CD4-positive, alpha-beta memory T cell (primary cell): ENCODE data around the gene MICA. TPM values are rescaled to one million over a fixed set of nuclear protein-coding genes. Genes with fewer than 3 reads are reported as not detected.
A peak's percentile ranks its signal among the peaks of the same experiment; 100 is the strongest.
"Not testable (repeated sequence)": the region's sequence is repeated elsewhere in the genome, so short reads cannot be mapped to it uniquely, and the experiment has no call there.

Source experiments
- CTCF ChIA-PET: fragments of 350-600 bp; sonication (Branson Sonifier 250); formaldehyde crosslinking; loops from one replicate; lab custom pipeline; 2021; ENCODE audit warnings: inconsistent platforms; ENCODE audit not compliant: partially characterized antibody; lab: Charles Lee
- POLR2A ChIA-PET: fragments of 350-600 bp; sonication (Branson Sonifier 250); formaldehyde crosslinking; loops from one replicate; lab custom pipeline; 2021; ENCODE audit not compliant: partially characterized antibody; lab: Charles Lee
- DNase-seq, 5 donors: peaks; one replicate each; pipeline versions ENCODE4 v3.0.0 to v3.0.0-alpha.2; 2020 to 2022; ENCODE audit warnings: mixed read lengths in 1 of 5
- H3K27ac ChIP-seq: one replicate; pipeline ENCODE4 v1.7.0; 2013; ENCODE audit warnings: low read depth, low read length
- H3K27me3 ChIP-seq: 2 replicates; pipeline ENCODE4 v1.7.0; 2013; ENCODE audit warnings: mild to moderate bottlenecking, low read length, moderate library complexity; ENCODE audit not compliant: insufficient read depth
- H3K36me3 ChIP-seq: 2 replicates; pipeline ENCODE4 v1.7.0; 2013; ENCODE audit warnings: mild to moderate bottlenecking, low read length, moderate library complexity; ENCODE audit not compliant: insufficient read depth
- H3K4me1 ChIP-seq: 2 replicates; pipeline ENCODE4 v1.7.0; 2013; ENCODE audit warnings: mild to moderate bottlenecking, low read length, moderate library complexity; ENCODE audit not compliant: insufficient read depth
- H3K4me3 ChIP-seq, 2 donors: one replicate each; pipeline ENCODE4 v1.7.0; 2013; ENCODE audit warnings: low read length in 2 of 2, mild to moderate bottlenecking in 1 of 2
- H3K9me3 ChIP-seq, 2 donors: one replicate each; pipeline ENCODE4 v1.7.0; 2013; ENCODE audit warnings: low read length in 2 of 2, control low read depth in 1 of 2; ENCODE audit not compliant: control insufficient read depth in 1 of 2
- H3K27ac Mint-ChIP-seq, 7 donors: one replicate each; pipeline ENCODE4 v1.8.0; 2020 to 2021; ENCODE audit warnings: mixed read lengths in 7 of 7, mild to moderate bottlenecking in 6 of 7, inconsistent platforms in 3 of 7, moderate library complexity in 3 of 7
- H3K27me3 Mint-ChIP-seq, 2 donors: one replicate each; pipeline ENCODE4 v1.8.0; 2020 to 2021; ENCODE audit warnings: mixed read lengths in 2 of 2
- H3K36me3 Mint-ChIP-seq, 2 donors: one replicate each; pipeline ENCODE4 v1.8.0; 2020 to 2021; ENCODE audit warnings: mixed read lengths in 2 of 2, inconsistent platforms in 1 of 2, mild to moderate bottlenecking in 1 of 2
- H3K4me1 Mint-ChIP-seq, 4 donors: one replicate each; pipeline ENCODE4 v1.8.0; 2020 to 2021; ENCODE audit warnings: mixed read lengths in 4 of 4, mild to moderate bottlenecking in 1 of 4
- H3K4me3 Mint-ChIP-seq, 8 donors: one replicate each; pipeline ENCODE4 v1.8.0; 2020 to 2021; ENCODE audit warnings: mixed read lengths in 8 of 8, mild to moderate bottlenecking in 7 of 8, moderate library complexity in 6 of 8, inconsistent platforms in 3 of 8
- H3K9me3 Mint-ChIP-seq, 8 donors: one replicate each; pipeline ENCODE4 v1.8.0; 2020 to 2021; ENCODE audit warnings: mixed read lengths in 8 of 8, mild to moderate bottlenecking in 5 of 8, inconsistent platforms in 3 of 8, moderate library complexity in 1 of 8
- intact Hi-C: fragments of 100-400 bp; cut with micrococcal nuclease; formaldehyde crosslinking; loops from one replicate; pipeline ENCODE4 v1.15.1; 2023
- polyA plus RNA-seq, 2 donors: library from polyadenylated mRNA; unstranded; fragments of 300-500 nt; fragmentation: Illumina TruSeq; gene quantifications; one replicate each; pipeline ENCODE4 v1.2.3, GENCODE V29; 2021
- total RNA-seq, 2 experiments: library from RNA; stranded (reverse); gene quantifications; one replicate each; pipeline ENCODE4 v1.2.3, GENCODE V29; 2021

Gene MICA
- total and polyA plus RNA-seq, 4 experiments from 2014 or later = 3.5 to 21.2 (median 11.9) TPM

DNA sequence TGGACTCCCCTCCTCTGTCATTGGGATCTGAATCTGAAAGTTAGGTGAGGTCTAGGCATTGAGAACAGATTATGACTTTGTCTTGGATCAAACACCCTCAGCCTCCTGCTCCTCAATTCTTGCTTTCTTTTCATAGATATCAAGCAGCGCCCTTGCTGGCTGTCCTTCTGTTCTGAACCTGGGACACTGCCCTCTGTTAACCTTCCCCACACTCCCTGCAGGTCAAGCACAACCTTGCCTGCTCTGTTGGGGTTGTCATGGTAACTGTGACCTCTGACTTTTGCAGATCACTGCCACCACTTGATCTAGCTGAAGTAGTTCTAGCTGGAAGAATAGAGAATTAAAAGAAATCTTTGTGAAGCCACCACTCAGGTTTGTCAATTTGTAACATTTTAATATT lies 16.4 kb upstream of the MICA start:
- intact Hi-C loops = loop anchor here (5.0 kb wide), 1 partner anchor 250 kb away; the partner anchor contains the start of gene PSORS1C2
- Histone ChIP-seq H3K4me3 (no peak overlapping the region), H3K4me1 (no peaks in the 10 kb centered on the region), H3K27me3 (no peaks in the 10 kb centered on the region), H3K27ac (no peak overlapping the region), H3K36me3 (no peaks in the 10 kb centered on the region), H3K9me3 (no peaks in the 10 kb centered on the region)
- H3K27me3 Mint-ChIP-seq = no peaks in the 10 kb centered on the region
- CTCF ChIA-PET = no interaction called here
- H3K4me1 Mint-ChIP-seq = no peaks in the 10 kb centered on the region
- no peaks in the 10 kb centered on the region for H3K9me3 Mint-ChIP-seq
- no peak overlapping the region for H3K27ac Mint-ChIP-seq
- POLR2A ChIA-PET = no interaction called here
- H3K4me3 Mint-ChIP-seq = no peak overlapping the region
- DNase-seq = no peak
- no peaks in the 10 kb centered on the region for H3K36me3 Mint-ChIP-seq

DNA sequence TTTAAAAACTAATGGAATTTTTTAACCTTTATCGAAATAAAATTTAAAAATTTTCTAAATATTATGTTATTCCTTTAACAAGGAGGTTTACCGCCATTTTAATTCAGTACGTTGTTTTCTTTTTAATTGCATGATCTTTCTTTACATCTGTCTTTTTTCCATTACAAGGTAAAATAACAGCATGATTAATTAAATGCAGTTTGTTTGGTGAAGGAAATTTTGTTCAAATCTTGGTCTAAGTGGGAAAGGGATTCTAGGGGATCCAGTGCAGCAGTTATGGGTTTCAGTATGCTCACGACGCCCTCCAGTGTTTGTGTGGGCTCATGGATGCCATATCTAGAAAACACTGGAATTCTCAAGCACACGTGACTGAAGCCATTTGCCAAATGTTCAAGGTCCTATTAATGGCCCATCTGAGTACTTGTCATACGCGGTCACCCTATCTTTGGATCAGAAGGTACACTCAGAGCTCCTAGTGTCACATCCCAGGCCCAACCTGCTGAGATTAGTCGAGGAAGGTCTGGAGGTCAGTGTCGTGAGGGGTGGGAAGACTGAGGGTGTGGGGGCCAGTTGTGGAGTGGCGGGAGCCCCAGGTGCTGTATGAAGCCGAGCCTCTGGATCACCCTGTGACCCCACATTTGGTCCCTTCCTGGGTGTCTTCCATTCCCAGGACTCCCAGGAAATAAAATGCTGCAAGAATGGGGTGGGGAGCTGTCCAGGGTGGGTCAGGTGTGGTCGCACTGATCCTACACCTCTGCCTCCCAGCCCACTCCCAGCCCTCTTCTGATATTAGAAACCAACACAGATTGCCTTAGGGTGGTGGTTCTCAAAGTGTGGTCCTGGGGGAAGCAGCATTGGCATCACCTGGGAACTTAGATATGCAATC lies 14.2 kb upstream of the MICA start:
- H3K27me3 ChIP-seq, H3K27ac ChIP-seq, H3K4me1 ChIP-seq, H3K4me3 ChIP-seq, H3K4me3 Mint-ChIP-seq, POLR2A ChIA-PET, H3K36me3 ChIP-seq, H3K9me3 Mint-ChIP-seq, DNase-seq, H3K36me3 Mint-ChIP-seq, H3K9me3 ChIP-seq, H3K4me1 Mint-ChIP-seq, H3K27me3 Mint-ChIP-seq, H3K27ac Mint-ChIP-seq, CTCF ChIA-PET: not testable (repeated sequence)
- intact Hi-C loops = loop anchor here (5.0 kb wide), 1 partner anchor 252 kb away; the partner anchor contains the start of gene PSORS1C2

DNA sequence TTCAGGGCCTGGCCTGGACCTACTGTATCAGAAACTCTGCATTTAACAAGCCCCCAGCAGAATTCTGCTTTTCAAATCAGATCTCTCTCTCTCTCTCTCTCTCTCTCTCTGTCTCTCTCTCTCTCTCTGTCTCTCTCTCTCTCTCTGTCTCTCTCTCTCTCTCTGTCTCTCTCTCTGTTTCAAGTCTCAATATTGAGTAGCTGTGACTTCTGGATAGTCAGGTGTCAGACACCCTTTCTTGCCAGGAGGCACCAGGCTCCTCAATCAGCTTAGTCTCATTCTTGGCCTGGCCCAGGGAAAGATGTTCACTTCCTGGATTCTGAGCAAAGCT lies 13.6 kb upstream of the MICA start:
- intact Hi-C loops = loop anchor here (5.0 kb wide), 1 partner anchor 252 kb away; the partner anchor contains the start of gene PSORS1C2
- not testable (repeated sequence) for H3K27ac Mint-ChIP-seq

DNA sequence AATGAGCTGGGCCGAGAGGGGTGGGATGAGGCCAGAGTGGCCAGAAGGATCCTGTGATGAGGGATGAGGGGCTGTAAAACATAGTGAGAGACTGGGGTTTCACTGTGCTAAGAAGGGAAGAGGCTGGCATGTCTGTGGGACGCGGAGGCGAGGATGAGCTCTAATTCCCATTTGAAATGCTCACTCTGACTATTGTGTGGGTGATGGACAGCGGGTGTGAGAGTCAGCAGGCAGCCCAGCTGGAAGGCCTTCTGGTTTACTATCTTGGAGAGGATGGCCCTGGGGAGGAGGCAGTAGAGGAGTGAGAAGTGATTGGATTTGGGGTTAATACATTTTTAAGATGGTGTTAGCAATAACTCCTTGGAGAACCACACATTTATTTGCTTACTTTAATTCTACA lies 9.5 kb upstream of the MICA start:
- peak overlapping the region in 1 of 7 donors; percentile 63 for H3K27ac Mint-ChIP-seq
- no peaks in the 10 kb centered on the region for H3K9me3 Mint-ChIP-seq
- Histone ChIP-seq H3K4me1 (peaks cover 22% of the 10 kb centered on the region), H3K27ac (no peak overlapping the region), H3K27me3 (no peaks in the 10 kb centered on the region), H3K9me3 (no peaks in the 10 kb centered on the region), H3K4me3 (no peak overlapping the region), H3K36me3 (peaks cover 3% of the 10 kb centered on the region)
- H3K4me3 Mint-ChIP-seq = no peak overlapping the region
- no peaks in the 10 kb centered on the region for H3K27me3 Mint-ChIP-seq
- H3K4me1 Mint-ChIP-seq = peaks cover 14 to 30% (median 16%) of the 10 kb centered on the region in 4 donors
- intact Hi-C loops = no loop called here
- no peak for DNase-seq
- ChIA-PET CTCF (interaction anchor here (1.0 to 9.0 kb wide), 4 partner anchors 50 to 201 kb away, joined by 3 to 131 read pairs (median 4); no protein-coding TSS in a partner anchor), POLR2A (interaction anchor here (1.1 kb wide), 1 partner anchor 9 kb away, joined by 5 read pairs; the partner anchor contains the start of gene MICA)
- H3K36me3 Mint-ChIP-seq = peaks cover 10 to 12% of the 10 kb centered on the region in 2 donors

More for the DNA sequence above, 13.6 kb upstream of the MICA start:
- H3K27me3 ChIP-seq, H3K36me3 ChIP-seq, H3K9me3 Mint-ChIP-seq, H3K4me3 ChIP-seq, H3K4me1 ChIP-seq, H3K27ac ChIP-seq, POLR2A ChIA-PET, H3K4me3 Mint-ChIP-seq, CTCF ChIA-PET, H3K9me3 ChIP-seq, H3K27me3 Mint-ChIP-seq, H3K4me1 Mint-ChIP-seq, DNase-seq: not testable (repeated sequence)
- peaks cover 6 to 12% of the 10 kb centered on the region in 2 donors for H3K36me3 Mint-ChIP-seq

DNA sequence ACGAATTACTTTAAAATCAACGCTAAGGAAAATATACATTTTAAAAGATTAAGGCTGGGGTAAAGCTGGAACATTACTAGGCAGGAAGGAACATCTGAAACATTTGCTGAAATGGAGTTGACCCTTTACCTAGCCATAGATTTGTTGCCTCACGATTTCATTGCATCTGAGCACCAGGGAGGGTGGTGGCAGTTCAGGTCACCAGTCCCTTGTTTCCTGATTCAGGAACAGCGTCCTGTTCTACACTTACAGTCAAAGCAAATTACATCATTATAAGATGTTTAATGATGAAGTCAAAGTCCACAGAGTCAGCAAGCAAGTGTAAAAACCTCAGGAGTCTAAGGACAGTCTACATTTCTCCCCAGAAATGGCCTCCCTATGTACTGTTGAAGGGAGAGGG lies 9.0 kb upstream of the MICA start:
- H3K27me3 Mint-ChIP-seq = no peaks in the 10 kb centered on the region
- peaks cover 15 to 34% (median 18%) of the 10 kb centered on the region in 4 donors for H3K4me1 Mint-ChIP-seq
- peaks cover 25% of the 10 kb centered on the region for H3K4me1 ChIP-seq
- ChIA-PET POLR2A (interaction anchor here (1.1 kb wide), 1 partner anchor 8 kb away, joined by 5 read pairs; the partner anchor contains the start of gene MICA), CTCF (interaction anchor here (0.9 to 9.0 kb wide), 5 partner anchors 9 to 202 kb away, joined by 3 to 131 read pairs (median 3); partner anchors contain the start of gene MICA)
- H3K9me3 Mint-ChIP-seq = no peaks in the 10 kb centered on the region
- peaks cover 10 to 12% of the 10 kb centered on the region in 2 donors for H3K36me3 Mint-ChIP-seq
- no peaks in the 10 kb centered on the region for H3K9me3 ChIP-seq
- DNase-seq = no peak
- no peak overlapping the region for H3K4me3 Mint-ChIP-seq
- H3K4me3 ChIP-seq = no peak overlapping the region
- no peak overlapping the region for H3K27ac Mint-ChIP-seq
- no peak overlapping the region for H3K27ac ChIP-seq
- H3K27me3 ChIP-seq = no peaks in the 10 kb centered on the region
- intact Hi-C loops = no loop called here
- peaks cover 3% of the 10 kb centered on the region for H3K36me3 ChIP-seq

DNA sequence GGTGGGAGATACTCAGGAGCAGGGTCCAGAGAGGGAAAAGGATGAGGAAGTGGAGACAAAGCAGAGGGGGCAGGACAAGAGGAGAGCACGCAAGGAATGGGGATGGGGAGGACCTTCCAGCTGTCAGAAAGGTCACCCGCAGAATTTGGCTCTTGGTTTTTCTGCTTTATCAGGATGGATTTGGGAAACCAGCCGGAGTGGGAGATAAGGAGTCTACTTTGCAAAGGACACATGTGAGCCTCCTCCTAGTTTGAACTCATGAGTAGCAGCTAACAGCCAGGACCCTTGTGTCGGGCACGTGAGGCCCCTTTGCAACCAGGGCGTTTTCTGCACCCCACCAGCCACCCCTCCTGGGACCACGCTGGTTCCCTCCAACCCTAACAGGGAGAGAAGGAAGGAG lies 7.6 kb upstream of the MICA start:
- peaks cover 25% of the 10 kb centered on the region for H3K4me1 ChIP-seq
- Mint-ChIP-seq H3K27me3 (no peaks in the 10 kb centered on the region), H3K9me3 (no peaks in the 10 kb centered on the region), H3K4me1 (peaks cover 18 to 38% (median 26%) of the 10 kb centered on the region in 4 donors), H3K27ac (peak overlapping the region in 1 of 7 donors; percentile 10), H3K36me3 (peaks cover 12 to 21% of the 10 kb centered on the region in 2 donors), H3K4me3 (no peak overlapping the region)
- POLR2A ChIA-PET = no interaction called here
- H3K9me3 ChIP-seq = no peaks in the 10 kb centered on the region
- CTCF ChIA-PET = interaction anchor here (0.7 to 9.0 kb wide), 3 partner anchors 16 to 52 kb away, joined by 3 to 131 read pairs (median 4); no protein-coding TSS in a partner anchor
- no peak for DNase-seq
- no peak overlapping the region for H3K27ac ChIP-seq
- intact Hi-C loops = loop anchor here (5.0 kb wide), 1 partner anchor 201 kb away; no protein-coding TSS in a partner anchor
- H3K4me3 ChIP-seq = no peak overlapping the region
- no peaks in the 10 kb centered on the region for H3K27me3 ChIP-seq
- peaks cover 3% of the 10 kb centered on the region for H3K36me3 ChIP-seq
